OCI-LY7 (cell line): ENCODE data around the gene MMD.
"Not testable (repeated sequence)": the region's sequence is repeated elsewhere in the genome, so short reads cannot be mapped to it uniquely, and the experiment has no call there.

Source experiments
- EZH2phosphoT487 ChIP-seq: fragments of 200-600 bp; sonication (generic); IDR thresholded peaks from 2 replicates; pipeline ENCODE4 v1.6.1; 2018; ENCODE audit warnings: low read depth, borderline replicate concordance, mild to moderate bottlenecking, mixed run types, antibody characterized with exemption, low read length, moderate library complexity, mixed read lengths
- TF ChIP-seq, protein P1 (sequence below): fragments of 200-600 bp; sonication (generic); conservative IDR thresholded peaks from 2 replicates; pipeline ENCODE4 v1.5.1; 2014; ENCODE audit warnings: mild to moderate bottlenecking, antibody characterized with exemption, low read length, moderate library complexity, mixed read lengths

DNA sequence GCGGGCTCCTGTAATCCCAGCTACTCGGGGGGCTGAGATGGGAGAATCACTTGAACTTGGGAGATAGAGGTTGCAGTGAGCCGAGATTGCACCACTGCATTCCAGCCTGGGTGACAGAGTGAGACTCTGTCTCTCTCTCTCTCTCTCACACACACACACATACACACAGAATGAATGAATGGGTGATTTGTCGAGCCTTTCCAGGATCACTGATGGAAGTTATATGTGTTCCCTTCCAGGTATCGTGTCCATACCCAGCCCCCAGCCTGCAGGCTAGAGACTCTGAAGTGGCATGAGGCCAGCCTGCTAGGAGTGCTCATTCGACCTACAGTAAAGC, 1.2 kb upstream of the MMD start:
- TF ChIP-seq, protein P1, sequence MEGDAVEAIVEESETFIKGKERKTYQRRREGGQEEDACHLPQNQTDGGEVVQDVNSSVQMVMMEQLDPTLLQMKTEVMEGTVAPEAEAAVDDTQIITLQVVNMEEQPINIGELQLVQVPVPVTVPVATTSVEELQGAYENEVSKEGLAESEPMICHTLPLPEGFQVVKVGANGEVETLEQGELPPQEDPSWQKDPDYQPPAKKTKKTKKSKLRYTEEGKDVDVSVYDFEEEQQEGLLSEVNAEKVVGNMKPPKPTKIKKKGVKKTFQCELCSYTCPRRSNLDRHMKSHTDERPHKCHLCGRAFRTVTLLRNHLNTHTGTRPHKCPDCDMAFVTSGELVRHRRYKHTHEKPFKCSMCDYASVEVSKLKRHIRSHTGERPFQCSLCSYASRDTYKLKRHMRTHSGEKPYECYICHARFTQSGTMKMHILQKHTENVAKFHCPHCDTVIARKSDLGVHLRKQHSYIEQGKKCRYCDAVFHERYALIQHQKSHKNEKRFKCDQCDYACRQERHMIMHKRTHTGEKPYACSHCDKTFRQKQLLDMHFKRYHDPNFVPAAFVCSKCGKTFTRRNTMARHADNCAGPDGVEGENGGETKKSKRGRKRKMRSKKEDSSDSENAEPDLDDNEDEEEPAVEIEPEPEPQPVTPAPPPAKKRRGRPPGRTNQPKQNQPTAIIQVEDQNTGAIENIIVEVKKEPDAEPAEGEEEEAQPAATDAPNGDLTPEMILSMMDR = not testable (repeated sequence)
- not testable (repeated sequence) for TF ChIP-seq EZH2phosphoT487
